Dedifferentiated amniotic fluid mesenchymal stem cell (primary cell): ENCODE data around the gene ARHGEF3.

ENCODE experiments used
- DNase-seq: peaks from one replicate; pipeline ENCODE4 v3.0.0-alpha.2; 2016; ENCODE audit errors: extremely low spot score

ARHGEF3 gene

DNA sequence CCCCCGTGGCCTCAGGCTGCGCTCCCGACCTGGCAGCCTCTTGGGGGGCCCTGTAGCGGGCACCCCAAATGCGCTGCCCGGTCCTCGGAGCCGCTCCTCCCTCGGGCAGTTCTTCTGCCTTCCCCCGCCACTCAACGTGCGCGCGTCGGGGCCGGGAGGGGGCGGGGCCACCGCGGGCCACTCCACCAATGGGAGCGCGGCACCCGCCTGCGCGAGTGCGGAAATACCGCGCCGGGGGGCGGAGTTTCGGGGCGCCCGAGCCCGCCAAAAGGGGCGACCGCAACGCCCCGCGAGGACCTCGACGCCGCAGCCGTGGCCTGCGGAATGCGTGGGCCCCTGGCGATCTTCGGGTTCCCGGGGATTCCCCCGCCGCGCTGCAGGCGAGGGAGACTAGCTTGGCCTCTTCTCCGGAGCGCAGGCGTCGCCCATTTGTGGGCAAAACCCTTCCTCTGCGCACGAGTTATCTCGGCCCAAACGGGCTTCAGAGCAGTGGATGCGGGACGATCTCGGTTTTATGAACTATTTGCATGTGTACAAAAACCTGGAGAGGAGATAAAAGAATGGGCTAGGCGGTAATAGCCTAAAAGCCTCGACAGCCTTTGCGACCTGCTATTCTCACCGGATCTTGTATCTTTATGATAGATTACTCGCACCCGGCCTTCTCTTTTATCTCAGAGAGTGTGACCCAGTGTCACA is 118.5 kb downstream of the ARHGEF3 start, which contains the start of gene TASOR:
TSS of gene TASOR (minus strand) at position 144 of the 696 bp plus-strand sequence. CDS start 259 bp downstream, outside the sequence.
- peak; percentile 45 for DNase-seq

DNA sequence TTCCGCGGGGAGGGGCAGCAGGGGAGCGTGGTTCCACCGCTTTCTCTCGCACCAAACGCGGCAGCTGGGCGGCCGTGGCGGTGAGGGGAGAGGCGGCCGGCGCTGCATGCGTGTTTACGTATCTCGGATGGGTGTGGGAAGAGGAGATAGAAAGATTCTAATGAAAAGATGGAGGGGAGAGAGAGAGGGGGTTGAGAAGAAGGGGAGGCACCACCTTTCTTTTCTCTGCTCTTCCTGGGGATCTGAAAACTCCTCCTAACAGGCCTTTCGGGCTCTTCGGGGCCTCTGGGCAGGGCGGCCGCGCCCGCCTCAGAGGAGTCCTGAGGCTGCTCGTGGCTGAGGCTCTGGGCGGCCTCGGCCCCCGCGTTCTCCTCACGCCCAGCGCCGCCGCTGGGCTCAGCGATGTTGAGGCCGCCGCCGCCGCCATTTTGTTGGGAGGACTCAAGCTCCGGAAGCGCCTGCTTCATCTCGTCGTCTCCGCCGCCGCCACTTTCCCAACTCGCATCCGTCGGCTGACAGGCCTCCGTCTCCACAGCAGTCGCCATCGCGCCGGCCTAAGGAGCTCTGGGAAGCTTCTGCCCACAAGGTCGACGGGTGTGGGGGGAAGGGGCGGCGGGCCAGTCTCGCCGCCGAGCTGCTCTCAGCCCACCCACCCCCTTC is 119.2 kb downstream of the ARHGEF3 start:
- DNase-seq, result peak; percentile 50

GRCh38 chr3:56681984-56682461 is 119.7 kb downstream of the ARHGEF3 start:
- DNase-seq, result no peak

- no peak for DNase-seq
These were observed 121.6 kb downstream of the ARHGEF3 start for GRCh38 chr3:56680054-56680580.
